GM23248 (cell line): ENCODE measurements around the gene AK9. TPM values are rescaled to one million over a fixed set of nuclear protein-coding genes. Genes with fewer than 3 reads are reported as not detected.

Experiments
- DNase-seq: peaks from one replicate; pipeline ENCODE4 v3.0.0-alpha.2; 2015
- H2AFZ ChIP-seq: fragments of 200-600 bp; sonication (generic); 2 replicates; pipeline ENCODE4 v1.6.1; 2016; ENCODE audit warnings: antibody characterized with exemption
- H3F3A ChIP-seq: fragments of 200-600 bp; sonication (generic); 2 replicates; pipeline ENCODE4 v1.6.1; 2016; ENCODE audit warnings: mild to moderate bottlenecking, antibody characterized with exemption, mixed run types; ENCODE audit not compliant: insufficient read depth
- H3K27ac ChIP-seq: fragments of 200-600 bp; sonication (generic); 2 replicates; pipeline ENCODE4 v1.5.1; 2016; ENCODE audit warnings: mild to moderate bottlenecking
- H3K27me3 ChIP-seq: fragments of 200-600 bp; sonication (generic); replicated peaks from 2 replicates; pipeline ENCODE4 v1.6.1; 2016; ENCODE audit warnings: mild to moderate bottlenecking; ENCODE audit not compliant: insufficient read depth
- H3K36me3 ChIP-seq: fragments of 200-600 bp; sonication (generic); 2 replicates; pipeline ENCODE4 v1.6.1; 2016; ENCODE audit warnings: low read depth, mild to moderate bottlenecking
- H3K4me1 ChIP-seq: fragments of 200-600 bp; sonication (generic); 2 replicates; pipeline ENCODE4 v1.6.1; 2016; ENCODE audit warnings: mild to moderate bottlenecking; ENCODE audit not compliant: insufficient read depth
- H3K4me2 ChIP-seq: fragments of 200-600 bp; sonication (generic); one replicate; pipeline ENCODE4 v1.6.1; 2016; ENCODE audit warnings: mild to moderate bottlenecking; ENCODE audit not compliant: unreplicated experiment
- H3K4me3 ChIP-seq: fragments of 200-600 bp; sonication (generic); 2 replicates; pipeline ENCODE4 v1.5.1; 2016; ENCODE audit warnings: mild to moderate bottlenecking
- H3K79me2 ChIP-seq: fragments of 200-600 bp; sonication (generic); 2 replicates; pipeline ENCODE4 v1.6.1; 2016; ENCODE audit warnings: mild to moderate bottlenecking; ENCODE audit not compliant: insufficient read depth
- H3K9ac ChIP-seq: fragments of 200-600 bp; sonication (generic); 2 replicates; pipeline ENCODE4 v1.6.1; 2016; ENCODE audit warnings: mild to moderate bottlenecking
- H3K9me2 ChIP-seq: fragments of 200-600 bp; sonication (generic); 2 replicates; pipeline ENCODE4 v1.6.1; 2016; ENCODE audit warnings: mixed run types, mild to moderate bottlenecking, moderate library complexity; ENCODE audit not compliant: insufficient read depth
- H3K9me3 ChIP-seq: fragments of 200-600 bp; sonication (generic); one replicate; pipeline ENCODE4 v1.6.1; 2017; ENCODE audit warnings: low read depth
- H4K20me1 ChIP-seq: fragments of 200-600 bp; sonication (generic); 2 replicates; pipeline ENCODE4 v1.6.0; 2016; ENCODE audit not compliant: insufficient read depth
- EZH2 ChIP-seq: fragments of 200-600 bp; sonication (generic); IDR thresholded peaks from 2 replicates; pipeline ENCODE4 v1.6.1; 2018; ENCODE audit warnings: antibody characterized with exemption, mild to moderate bottlenecking; ENCODE audit not compliant: insufficient read depth, poor library complexity, severe bottlenecking
- EZH2phosphoT487 ChIP-seq: fragments of 200-600 bp; sonication (generic); IDR thresholded peaks from 2 replicates; pipeline ENCODE4 v1.6.1; 2018; ENCODE audit warnings: antibody characterized with exemption, moderate library complexity, mild to moderate bottlenecking, low read depth; ENCODE audit not compliant: insufficient read depth
- WGBS, 2 experiments: methylation state at CpG; one replicate each; pipeline ENCODE4 v1.1.6; 2015 to 2017; ENCODE audit warnings: low lambda C conversion rate in 2 of 2, low coverage in 1 of 2; ENCODE audit errors: missing lambda C conversion rate in 2 of 2; 5-methylcytosine and 5-hydroxymethylcytosine counted together
- in situ Hi-C: fragments of 300-500 bp; cut with MboI; formaldehyde crosslinking; loops from 2 replicates; pipeline ENCODE4 v1.15.0; 2020
- polyA plus RNA-seq: library from polyadenylated mRNA; unstranded; fragments of >200 nt; fragmentation: Nextera tagmentation; extraction: Ambion mirVana; gene quantifications from 2 replicates; pipeline ENCODE4 v1.2.1, GENCODE V29; 2016
- total RNA-seq: library from RNA; depleted of rRNA; stranded (reverse); fragments of >200 nt; shearing (Covaris generic); gene quantifications from 2 replicates; pipeline ENCODE4 v1.2.3, GENCODE V29; 2014

Gene AK9
- total and polyA plus RNA-seq, 2 experiments from 2014 or later: 3.6 to 7.2 TPM

- Histone ChIP-seq H3K36me3 (no peaks in the 10 kb centered on the region), H4K20me1 (no peaks in the 10 kb centered on the region), H3K27me3 (no peaks in the 10 kb centered on the region), H3K79me2 (no peaks in the 10 kb centered on the region), H3K4me2 (no peak overlapping the region), H3K4me1 (peaks cover 20% of the 10 kb centered on the region), H3K4me3 (no peak overlapping the region), H3K27ac (no peak overlapping the region), H3K9me2 (no peaks in the 10 kb centered on the region), H2AFZ (no peak overlapping the region), H3F3A (peaks cover 5% of the 10 kb centered on the region; the same call in 1 of the 2 replicates), H3K9me3 (no peaks in the 10 kb centered on the region), H3K9ac (no peak overlapping the region)
- in situ Hi-C loops: no loop called here
- no peak for DNase-seq
- TF ChIP-seq EZH2phosphoT487 (no peak), EZH2 (no peak)
- WGBS, 2 experiments: 46 to 64% methylated on average over 3 of the region's 3 CpGs
These were observed 174.1 kb downstream of the AK9 start for GRCh38 chr6:109516929-109517328.

- Histone ChIP-seq H3K4me1 (peaks cover 20% of the 10 kb centered on the region), H3K79me2 (no peaks in the 10 kb centered on the region), H3K9me2 (no peaks in the 10 kb centered on the region), H3K4me3 (no peak overlapping the region), H3K9me3 (no peaks in the 10 kb centered on the region), H3K9ac (no peak overlapping the region), H3K27ac (no peak overlapping the region), H3K4me2 (no peak overlapping the region), H2AFZ (no peak overlapping the region), H3K36me3 (no peaks in the 10 kb centered on the region), H3K27me3 (no peaks in the 10 kb centered on the region), H4K20me1 (no peaks in the 10 kb centered on the region), H3F3A (peaks cover 5% of the 10 kb centered on the region; the same call in 1 of the 2 replicates)
- TF ChIP-seq EZH2phosphoT487 (no peak), EZH2 (no peak)
- WGBS, 2 experiments: 62 to 70% methylated on average over 6 of the region's 6 CpGs
- in situ Hi-C loops: no loop called here
- peak; percentile 41 for DNase-seq
These were observed 175.1 kb downstream of the AK9 start for GRCh38 chr6:109515781-109516409.

- Histone ChIP-seq H3K4me1 (peaks cover 20% of the 10 kb centered on the region), H3K4me3 (no peak overlapping the region), H3K79me2 (no peaks in the 10 kb centered on the region), H4K20me1 (no peaks in the 10 kb centered on the region), H3K27ac (no peak overlapping the region), H3K36me3 (no peaks in the 10 kb centered on the region), H3K4me2 (no peak overlapping the region), H3K27me3 (no peaks in the 10 kb centered on the region), H2AFZ (no peak overlapping the region), H3K9ac (no peak overlapping the region), H3K9me2 (no peaks in the 10 kb centered on the region), H3F3A (peaks cover 5% of the 10 kb centered on the region; the same call in 1 of the 2 replicates), H3K9me3 (no peaks in the 10 kb centered on the region)
- no peak for DNase-seq
- in situ Hi-C loops: no loop called here
- WGBS, 2 experiments: 56 to 73% methylated on average over 3 of the region's 3 CpGs
- no peak for TF ChIP-seq EZH2
These were observed 176.1 kb downstream of the AK9 start for GRCh38 chr6:109514946-109515345.

GRCh38 chr6:109513571-109514071 is 177.4 kb downstream of the AK9 start:
- WGBS, 2 experiments: 71 to 74% methylated on average over 2 of the region's 2 CpGs
- peaks cover 20% of the 10 kb centered on the region for H3K4me1 ChIP-seq
- in situ Hi-C loops: no loop called here
- no peaks in the 10 kb centered on the region for H4K20me1 ChIP-seq
- H2AFZ ChIP-seq: no peak overlapping the region
- no peak overlapping the region for H3K4me2 ChIP-seq
- no peaks in the 10 kb centered on the region for H3K9me2 ChIP-seq
- peaks cover 5% of the 10 kb centered on the region; the same call in 1 of the 2 replicates for H3F3A ChIP-seq
- H3K36me3 ChIP-seq: no peaks in the 10 kb centered on the region
- H3K9ac ChIP-seq: 0 out of 2 replicates have a peak overlapping the region, but pooled peaks have one; percentile 8
- H3K27ac ChIP-seq: peak overlapping the region; percentile 46
- peak; percentile 68 for DNase-seq
- H3K79me2 ChIP-seq: no peaks in the 10 kb centered on the region
- no peak for TF ChIP-seq EZH2
- TF ChIP-seq EZH2phosphoT487: no peak
- no peaks in the 10 kb centered on the region for H3K27me3 ChIP-seq
- no peak overlapping the region for H3K4me3 ChIP-seq
- no peaks in the 10 kb centered on the region for H3K9me3 ChIP-seq
